ENCODE measurements around the gene SCAMP1.

SCAMP1 gene

GRCh38 chr5:78527054-78527859 is 166.8 kb downstream of the SCAMP1 start:
- H3K27ac ChIP-seq (ENCODE audit: insufficient read depth in 1 of 2, low read depth in 1 of 2, low read length in 2 of 2, poor library complexity in 1 of 2, severe bottlenecking in 2 of 2): no peak overlapping the region
- H3K9me3 ChIP-seq (ENCODE audit: control extremely low read depth in 1 of 5, control insufficient read depth in 4 of 5, insufficient read depth in 2 of 5, low read depth in 1 of 5, low read length in 4 of 5): no peaks in the 10 kb centered on the region
- no peaks in the 10 kb centered on the region for H3K27me3 ChIP-seq (replicated peaks in 2 of 5; ENCODE audit: control insufficient read depth in 4 of 5, insufficient read depth in 5 of 5, low read length in 4 of 5)
- CTCF ChIA-PET: interaction anchor here (0.6 to 1.0 kb wide), 3 partner anchors 10 to 449 kb away, joined by 3 to 4 read pairs (median 3); no protein-coding TSS in a partner anchor
- no peaks in the 10 kb centered on the region for H3K36me3 ChIP-seq (ENCODE audit: control insufficient read depth in 4 of 4, insufficient read depth in 4 of 4, low read length in 3 of 4)
- POLR2A ChIA-PET: no interaction called here
- H3K4me1 ChIP-seq (ENCODE audit: control extremely low read depth in 1 of 4, control insufficient read depth in 4 of 4, insufficient read depth in 4 of 4, low read length in 3 of 4): peaks cover 0 to 15% (median 4%) of the 10 kb centered on the region in 4 experiments
- DNase-seq: peak; percentile 58 to 80 (median 74)
- 46% methylated on average over 7 of the region's 9 CpGs for WGBS (ENCODE audit: insufficient coverage)
- H3K4me3 ChIP-seq (ENCODE audit: control insufficient read depth in 1 of 7, extremely low read depth in 1 of 7, insufficient read depth in 4 of 7, low read depth in 2 of 7, low read length in 6 of 7): no peak overlapping the region

GRCh38 chr5:78527925-78528324 is 167.5 kb downstream of the SCAMP1 start:
- Histone ChIP-seq H3K27me3 (replicated peaks in 2 of 5; ENCODE audit: control insufficient read depth in 4 of 5, insufficient read depth in 5 of 5, low read length in 4 of 5) (no peaks in the 10 kb centered on the region), H3K4me3 (ENCODE audit: control insufficient read depth in 1 of 7, extremely low read depth in 1 of 7, insufficient read depth in 4 of 7, low read depth in 2 of 7, low read length in 6 of 7) (no peak overlapping the region), H3K36me3 (ENCODE audit: control insufficient read depth in 4 of 4, insufficient read depth in 4 of 4, low read length in 3 of 4) (no peaks in the 10 kb centered on the region), H3K4me1 (ENCODE audit: control extremely low read depth in 1 of 4, control insufficient read depth in 4 of 4, insufficient read depth in 4 of 4, low read length in 3 of 4) (peaks cover 0 to 15% (median 4%) of the 10 kb centered on the region in 4 experiments), H3K27ac (ENCODE audit: insufficient read depth in 1 of 2, low read depth in 1 of 2, low read length in 2 of 2, poor library complexity in 1 of 2, severe bottlenecking in 2 of 2) (no peak overlapping the region), H3K9me3 (ENCODE audit: control extremely low read depth in 1 of 5, control insufficient read depth in 4 of 5, insufficient read depth in 2 of 5, low read depth in 1 of 5, low read length in 4 of 5) (no peaks in the 10 kb centered on the region)
- ChIA-PET CTCF (interaction anchor here (0.6 kb wide), 1 partner anchor 39 kb away, joined by 3 read pairs; no protein-coding TSS in a partner anchor), POLR2A (no interaction called here)
- WGBS (ENCODE audit: insufficient coverage): 100% methylated on average over 2 of the region's 3 CpGs
- no peak for DNase-seq
